Measurements from ENCODE around the gene OSBPL10.
A peak's percentile ranks its signal among the peaks of the same experiment; 100 is the strongest.

GRCh38 chr3:31978553-31978952 is 2.5 kb downstream of the OSBPL10 start:
- no peak for TF ChIP-seq EZH2 (IDR thresholded peaks at IDR 0.05; ENCODE audit: low read length, unreplicated experiment)
- TF ChIP-seq CTCF (conservative IDR thresholded peaks at IDR 0.05; ENCODE audit: low read depth, low read length): no peak
- TF ChIP-seq EZH2phosphoT487 (IDR thresholded peaks at IDR 0.05; ENCODE audit: borderline replicate concordance, low read length): 0 out of 2 replicates have a peak, but pooled peaks have one; percentile 43

Data from PC-3 (cell line).